ENCODE measurements around the gene FAM228B.
"Not testable (repeated sequence)": the region's sequence is repeated elsewhere in the genome, so short reads cannot be mapped to it uniquely, and the experiment has no call there.

FAM228B gene

DNA sequence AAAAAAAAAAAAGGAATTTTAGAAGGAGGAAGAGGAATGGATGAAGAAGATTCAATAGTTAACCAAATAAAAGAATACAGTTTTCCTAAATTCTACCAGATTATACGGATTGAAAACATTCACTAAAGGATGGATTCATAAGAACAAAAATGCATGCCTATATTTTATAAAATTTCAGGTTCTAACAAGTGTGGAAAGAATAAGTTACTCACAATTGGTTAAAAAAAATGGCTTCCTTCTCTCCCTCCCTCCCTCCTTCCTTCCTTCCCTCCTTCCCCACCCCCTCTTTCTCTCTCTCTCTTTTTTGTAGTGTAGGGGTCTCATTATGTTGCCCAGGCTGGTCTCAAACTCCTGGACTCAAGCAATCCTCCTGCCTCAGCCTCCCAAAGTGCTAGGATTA lies 37.0 kb upstream of the FAM228B start:
- no peak for TF ChIP-seq CTCF (IDR thresholded peaks at IDR 0.05)
- no peak for TF ChIP-seq ZFX (IDR thresholded peaks at IDR 0.05; ENCODE audit: borderline replicate concordance)

GRCh38 chr2:24087032-24087431 lies 36.2 kb upstream of the FAM228B start:
- TF ChIP-seq ZFX (IDR thresholded peaks at IDR 0.05; ENCODE audit: borderline replicate concordance) = no peak
- TF ChIP-seq CTCF (IDR thresholded peaks at IDR 0.05) = no peak
- H3K27ac ChIP-seq = no peak overlapping the region

More for the DNA sequence above, 37.0 kb upstream of the FAM228B start:
- H3K27ac ChIP-seq = no peak overlapping the region

GRCh38 chr2:24088821-24089359 lies 34.4 kb upstream of the FAM228B start:
- TF ChIP-seq ZFX (IDR thresholded peaks at IDR 0.05; ENCODE audit: borderline replicate concordance) (no peak), CTCF (IDR thresholded peaks at IDR 0.05) (no peak)
- H3K27ac ChIP-seq = no peak overlapping the region

DNA sequence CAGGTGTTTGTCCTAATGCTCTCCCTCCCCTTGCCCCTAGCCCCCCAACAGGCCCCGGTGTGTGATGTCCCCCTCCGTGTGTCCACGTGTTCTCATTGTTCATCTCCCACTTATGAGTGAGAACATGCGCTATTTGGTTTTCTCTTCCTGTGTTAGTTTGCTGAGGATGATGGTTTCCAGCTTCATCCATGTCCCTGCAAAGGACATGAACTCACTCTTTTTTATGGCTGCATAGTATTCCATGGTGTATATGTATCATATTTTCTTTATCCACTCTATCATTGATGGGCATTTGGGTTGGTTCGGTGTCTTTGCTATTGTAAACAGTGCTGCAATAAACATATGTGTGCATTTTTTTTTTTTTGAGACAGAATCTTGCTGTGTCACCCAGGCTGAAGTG lies 30.0 kb upstream of the FAM228B start:
- not testable (repeated sequence) for H3K27ac ChIP-seq

- H3K27ac ChIP-seq = not testable (repeated sequence)
Measured at GRCh38 chr2:24095171-24095677, 28.0 kb upstream of the FAM228B start.

GRCh38 chr2:24100732-24101131 lies 22.5 kb upstream of the FAM228B start:
- H3K27ac ChIP-seq = not testable (repeated sequence)

GRCh38 chr2:24101992-24102391 lies 21.3 kb upstream of the FAM228B start:
- no peak overlapping the region for H3K27ac ChIP-seq
- TF ChIP-seq ZFX (IDR thresholded peaks at IDR 0.05; ENCODE audit: borderline replicate concordance) (no peak), CTCF (IDR thresholded peaks at IDR 0.05) (no peak)

- TF ChIP-seq ZFX (IDR thresholded peaks at IDR 0.05; ENCODE audit: borderline replicate concordance) = no peak
- TF ChIP-seq CTCF (IDR thresholded peaks at IDR 0.05) = no peak
- H3K27ac ChIP-seq = no peak overlapping the region
Measured at GRCh38 chr2:24102677-24103076, 20.6 kb upstream of the FAM228B start.

DNA sequence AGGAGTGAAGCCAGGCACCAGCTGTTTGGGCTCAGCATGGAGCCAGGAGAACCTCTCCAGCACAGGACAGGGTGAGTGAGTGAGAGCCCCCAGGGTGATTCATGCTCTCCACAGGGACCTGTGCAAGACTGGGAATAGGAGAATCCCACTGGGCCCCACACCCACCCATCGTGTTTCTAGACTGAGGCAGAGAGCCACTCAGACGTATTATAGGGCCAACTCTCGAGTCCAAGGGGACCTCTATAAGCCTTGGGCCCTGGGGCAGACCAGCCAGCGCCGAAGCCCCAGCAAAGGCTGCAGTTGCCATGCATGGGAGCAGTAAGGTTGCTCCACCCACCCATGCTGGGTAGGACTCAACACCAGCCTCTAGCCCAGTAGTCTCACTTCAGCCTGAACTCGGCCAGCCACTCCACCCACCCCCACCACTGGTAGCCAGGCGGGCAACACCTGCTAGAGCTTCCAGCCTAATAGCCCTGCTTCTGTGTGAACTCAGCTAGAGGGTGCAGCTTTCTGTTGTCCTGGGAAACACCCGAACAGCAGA lies 19.1 kb upstream of the FAM228B start:
- no peak for TF ChIP-seq CTCF (IDR thresholded peaks at IDR 0.05)
- no peak for TF ChIP-seq ZFX (IDR thresholded peaks at IDR 0.05; ENCODE audit: borderline replicate concordance)

More for the DNA sequence above, 19.1 kb upstream of the FAM228B start:
- H3K27ac ChIP-seq = no peak overlapping the region
